Measurements from ENCODE around the gene ZEB1. TPM values are rescaled to one million over a fixed set of nuclear protein-coding genes. Genes with fewer than 3 reads are reported as not detected.

The ZEB1 gene
- total and polyA plus RNA-seq, 2 of the 8 experiments (the other 6 are each of a cell fraction or from before 2014, with no cell fraction given) = 0.08 to 0.15 TPM

DNA sequence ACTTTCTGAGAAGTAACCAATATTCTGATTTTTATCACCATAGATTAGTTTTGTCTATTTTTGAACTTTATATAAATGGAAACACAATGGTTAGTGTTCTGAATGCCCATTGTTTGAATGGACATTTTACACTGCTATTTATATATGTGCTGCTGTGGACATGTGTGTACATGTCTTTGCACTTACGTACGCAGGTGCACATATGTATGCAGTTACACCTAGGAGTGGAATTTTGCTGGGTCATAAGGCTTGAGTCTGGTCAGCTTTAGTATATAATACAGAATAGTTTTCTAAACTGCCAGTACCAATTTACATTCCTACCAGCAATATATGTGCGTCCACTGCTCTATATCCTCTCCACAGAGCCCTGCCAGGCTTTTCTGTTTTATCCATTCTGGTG is 24.5 kb upstream of the ZEB1 start:
- H3K4me3 ChIP-seq (ENCODE audit: extremely low read depth in 1 of 4, insufficient read depth in 2 of 4, low read depth in 3 of 4, low read length in 4 of 4) = no peak overlapping the region
- no peak overlapping the region for H3K18ac ChIP-seq (ENCODE audit: extremely low read depth, low read length)
- no peak overlapping the region for H3K23ac ChIP-seq (ENCODE audit: insufficient read length)
- no peaks in the 10 kb centered on the region for H3K79me2 ChIP-seq (ENCODE audit: control insufficient read depth in 1 of 2, insufficient read depth in 2 of 2, low read length in 2 of 2)
- FAIRE-seq (no peak), DNase-seq (ENCODE audit: low read depth in 1 of 2, low spot score in 2 of 2) (no peak)
- H3K27me3 ChIP-seq (replicated peaks in 1 of 4; ENCODE audit: control insufficient read depth in 3 of 4, extremely low read depth in 1 of 4, insufficient read depth in 3 of 4, low read length in 3 of 4) = no peaks in the 10 kb centered on the region
- no peak overlapping the region for H3K14ac ChIP-seq (ENCODE audit: insufficient read length)
- WGBS, 2 experiments (ENCODE audit: extremely low coverage in 1 of 2, insufficient coverage in 1 of 2, insufficient read length in 1 of 2, insufficient replicate concordance in 2 of 2, low coverage in 1 of 2, low lambda C conversion rate in 2 of 2, missing lambda C conversion rate in 1 of 2) = 95% methylated on average over 3 of the region's 3 CpGs; no CpG with 5 or more reads in 1 of the 2 experiments
- no peaks in the 10 kb centered on the region for H3K79me1 ChIP-seq (ENCODE audit: low read depth, low read length)
- ChIA-PET POLR2A (ENCODE audit: partially characterized antibody) (no interaction called here), CTCF (ENCODE audit: partially characterized antibody) (interaction anchor here (1.2 kb wide), 1 partner anchor 174 kb away, joined by 3 read pairs; no protein-coding TSS in a partner anchor)
- no peak overlapping the region for H2BK120ac ChIP-seq (replicated peaks; ENCODE audit: low read depth, low read length)
- no peak overlapping the region for H3K56ac ChIP-seq (replicated peaks; ENCODE audit: insufficient read length, low read depth, low read length)
- no peaks in the 10 kb centered on the region for H3K36me3 ChIP-seq (ENCODE audit: control insufficient read depth in 2 of 4, insufficient read depth in 4 of 4, low read length in 3 of 4)
- no peak overlapping the region for H2BK5ac ChIP-seq (ENCODE audit: low read depth, low read length)
- no peak overlapping the region for H4K5ac ChIP-seq (ENCODE audit: insufficient read length, low read depth, low read length)
- no peak overlapping the region for H3K4ac ChIP-seq (replicated peaks; ENCODE audit: insufficient read length, low read depth, low read length)
- no peak overlapping the region for H2AFZ ChIP-seq (ENCODE audit: low read length)
- H3K4me1 ChIP-seq (replicated peaks in 1 of 4; ENCODE audit: control insufficient read depth in 3 of 4, insufficient read depth in 4 of 4, low read length in 3 of 4) = peaks cover 0 to 3% (median 0%) of the 10 kb centered on the region in 4 experiments; a peak in 1 of 7 replicates
- no peaks in the 10 kb centered on the region for H3K9me3 ChIP-seq (ENCODE audit: insufficient read depth in 2 of 2, low read depth in 1 of 2, low read length in 1 of 2)
- H2BK15ac ChIP-seq (ENCODE audit: low read length) = no peak overlapping the region
- no peak overlapping the region for H2AK5ac ChIP-seq (ENCODE audit: low read depth, low read length)
- H4K8ac ChIP-seq (ENCODE audit: extremely low read depth, insufficient read depth, low read length) = no peak overlapping the region
- H4K91ac ChIP-seq (replicated peaks; ENCODE audit: insufficient read length, low read length) = no peak overlapping the region
- H3K23me2 ChIP-seq (ENCODE audit: low read depth, low read length) = no peaks in the 10 kb centered on the region
- H3K27ac ChIP-seq (ENCODE audit: low read depth, low read length) = no peak overlapping the region
- H4K20me1 ChIP-seq (replicated peaks in 1 of 2; ENCODE audit: control insufficient read depth in 1 of 2, insufficient read depth in 2 of 2, low read length in 2 of 2) = no peaks in the 10 kb centered on the region
- H2BK20ac ChIP-seq (ENCODE audit: low read length) = no peak overlapping the region
- no peak overlapping the region for H2BK12ac ChIP-seq (ENCODE audit: low read depth, low read length)
- no peak overlapping the region for H3K9ac ChIP-seq (replicated peaks in 1 of 4; ENCODE audit: extremely low read depth in 1 of 4, low read depth in 3 of 4, low read length in 3 of 4)
- H3K4me2 ChIP-seq (ENCODE audit: insufficient read depth in 1 of 2, low read depth in 2 of 2, low read length in 2 of 2) = no peak overlapping the region
- TF ChIP-seq CHD1 (IDR thresholded peaks at IDR 0.05; ENCODE audit: low read depth, low read length) (no peak), POU5F1 (IDR thresholded peaks at IDR 0.05; ENCODE audit: low read depth, low read length) (no peak), TCF12 (IDR thresholded peaks at IDR 0.05; ENCODE audit: low read depth, low read length) (no peak), FOSL1 (IDR thresholded peaks at IDR 0.05; ENCODE audit: insufficient read depth, low read depth, low read length) (no peak), KDM5A (IDR thresholded peaks at IDR 0.05; ENCODE audit: low read length) (no peak), GABPA (IDR thresholded peaks at IDR 0.05; ENCODE audit: borderline replicate concordance, insufficient read depth, low read length) (no peak), PHF8 (conservative IDR thresholded peaks at IDR 0.05; ENCODE audit: low read depth, low read length) (no peak), RFX5 (IDR thresholded peaks at IDR 0.05; ENCODE audit: borderline replicate concordance, low read depth, low read length) (no peak), BACH1 (IDR thresholded peaks at IDR 0.05; ENCODE audit: low read length) (no peak), CHD2 (IDR thresholded peaks at IDR 0.05; ENCODE audit: low read length) (no peak), GTF2F1 (IDR thresholded peaks at IDR 0.05; ENCODE audit: borderline replicate concordance, low read depth, low read length) (no peak), E2F6 (IDR thresholded peaks at IDR 0.05) (no peak)
- TF ChIP-seq, protein P1, sequence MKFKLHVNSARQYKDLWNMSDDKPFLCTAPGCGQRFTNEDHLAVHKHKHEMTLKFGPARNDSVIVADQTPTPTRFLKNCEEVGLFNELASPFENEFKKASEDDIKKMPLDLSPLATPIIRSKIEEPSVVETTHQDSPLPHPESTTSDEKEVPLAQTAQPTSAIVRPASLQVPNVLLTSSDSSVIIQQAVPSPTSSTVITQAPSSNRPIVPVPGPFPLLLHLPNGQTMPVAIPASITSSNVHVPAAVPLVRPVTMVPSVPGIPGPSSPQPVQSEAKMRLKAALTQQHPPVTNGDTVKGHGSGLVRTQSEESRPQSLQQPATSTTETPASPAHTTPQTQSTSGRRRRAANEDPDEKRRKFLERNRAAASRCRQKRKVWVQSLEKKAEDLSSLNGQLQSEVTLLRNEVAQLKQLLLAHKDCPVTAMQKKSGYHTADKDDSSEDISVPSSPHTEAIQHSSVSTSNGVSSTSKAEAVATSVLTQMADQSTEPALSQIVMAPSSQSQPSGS (IDR thresholded peaks at IDR 0.05; ENCODE audit: low read length) = no peak
